HepG2 (cell line): ENCODE data around the gene SMCHD1. TPM values are rescaled to one million over a fixed set of nuclear protein-coding genes. Genes with fewer than 3 reads are reported as not detected.
A peak's percentile ranks its signal among the peaks of the same experiment; 100 is the strongest.

Source experiments
- AGO2 ChIP-seq: fragments of 200-400 bp; formaldehyde crosslinking; optimal IDR thresholded peaks from 2 replicates; pipeline ENCODE3; 2017; ENCODE audit warnings: mild to moderate bottlenecking, low read depth, low read length, moderate library complexity
- ATRX ChIP-seq: sonication (generic); formaldehyde crosslinking; IDR thresholded peaks from 2 replicates; pipeline ENCODE4 v1.4.0; 2020; ENCODE audit warnings: missing genetic modification reagents, borderline replicate concordance
- BORCS8-MEF2B ChIP-seq: sonication (generic); formaldehyde crosslinking; IDR thresholded peaks from 2 replicates; pipeline ENCODE4 v1.8.0; 2022; ENCODE audit warnings: mild to moderate bottlenecking, missing genetic modification reagents
- CENPT ChIP-seq: sonication (generic); formaldehyde crosslinking; IDR thresholded peaks from 2 replicates; pipeline ENCODE4 v1.8.0; 2022; ENCODE audit warnings: low read depth, mild to moderate bottlenecking, moderate library complexity, missing genetic modification reagents
- DR1 ChIP-seq: sonication (generic); formaldehyde crosslinking; IDR thresholded peaks from 2 replicates; pipeline ENCODE4 v1.8.0; 2021; ENCODE audit warnings: mild to moderate bottlenecking, missing genetic modification reagents, inconsistent platforms
- GATAD2A ChIP-seq: IDR thresholded peaks from 2 replicates; pipeline ENCODE4 v1.6.1; 2016
- SMC3 ChIP-seq: IDR thresholded peaks from 2 replicates; pipeline ENCODE4 v1.6.1; 2011; ENCODE audit warnings: low read length, improper control_type of control experiment
- STAT5B ChIP-seq: sonication (generic); formaldehyde crosslinking; IDR thresholded peaks from 2 replicates; pipeline ENCODE4 v1.4.0; 2020; ENCODE audit warnings: missing genetic modification reagents
- ZFP1 ChIP-seq: IDR thresholded peaks from 2 replicates; pipeline ENCODE4 v1.6.1; 2016
- ZNF296 ChIP-seq: sonication (generic); formaldehyde crosslinking; conservative IDR thresholded peaks from 2 replicates; pipeline ENCODE4 v1.5.0; 2020; ENCODE audit warnings: mild to moderate bottlenecking, missing genetic modification reagents
- ZNF350 ChIP-seq: sonication (generic); formaldehyde crosslinking; IDR thresholded peaks from 2 replicates; pipeline ENCODE4 v1.4.0; 2020; ENCODE audit warnings: mild to moderate bottlenecking, low read depth, missing genetic modification reagents, borderline replicate concordance
- ZNF460 ChIP-seq: sonication (generic); formaldehyde crosslinking; IDR thresholded peaks from 2 replicates; pipeline ENCODE4 v1.5.1; 2020; ENCODE audit warnings: missing genetic modification reagents, mild to moderate bottlenecking, borderline replicate concordance
- ZNF567 ChIP-seq: sonication (generic); formaldehyde crosslinking; IDR thresholded peaks from 2 replicates; pipeline ENCODE4 v1.8.1; 2023; ENCODE audit warnings: mild to moderate bottlenecking, missing genetic modification reagents, borderline replicate concordance
- polyA plus RNA-seq, 8 experiments: library from polyadenylated mRNA; depleted of rRNA in 3 of 8; stranded (reverse) in 7 of 8; unstranded in 1 of 8; fragments of >200 nt; fragmentation: Illumina TruSeq in 4 of 8; extraction: Trizol in 4 of 8; gene quantifications; 2 replicates each; pipeline versions ENCODE4 v1.2.1 to v1.2.3, GENCODE V29; 2011 to 2016; ENCODE audit warnings: low read depth in 4 of 8, missing spikeins in 1 of 8, mixed read lengths in 1 of 8; ENCODE audit not compliant: insufficient read depth in 1 of 8
- total RNA-seq, 5 experiments: library from RNA; depleted of rRNA; stranded (reverse); fragments of >200 nt; fragmentation: Illumina TruSeq; extraction: Trizol; gene quantifications; 2 replicates each; pipeline ENCODE4 v1.2.3, GENCODE V29; 2016; ENCODE audit warnings: low read depth in 1 of 5
- TF ChIP-seq, protein P1 (sequence below): sonication (generic); formaldehyde crosslinking; IDR thresholded peaks from 2 replicates; pipeline ENCODE4 v1.5.1; 2020; ENCODE audit warnings: mild to moderate bottlenecking, missing genetic modification reagents, moderate library complexity
- TF ChIP-seq, protein P2 (sequence below): sonication (generic); formaldehyde crosslinking; IDR thresholded peaks from 2 replicates; pipeline ENCODE4 v1.8.1; 2023; ENCODE audit warnings: mild to moderate bottlenecking, missing genetic modification reagents, borderline replicate concordance
- TF ChIP-seq, protein P3 (sequence below), 2 experiments: sonication (generic) in 1 of 2; formaldehyde crosslinking in 1 of 2; IDR thresholded peaks; 2 replicates each; pipeline versions ENCODE4 v1.4.0 to v1.6.1; 2016 to 2020; ENCODE audit warnings: borderline replicate concordance in 1 of 2, low read depth in 1 of 2, mild to moderate bottlenecking in 1 of 2, missing genetic modification reagents in 1 of 2
- TF ChIP-seq, protein P4 (sequence below): fragments of 450-650 bp; IDR thresholded peaks from 2 replicates; pipeline ENCODE4 v1.6.1; 2016

SMCHD1 gene
- total and polyA plus RNA-seq, 2 of the 13 experiments (the other 11 are each of a cell fraction or from before 2014, with no cell fraction given): 21.4 to 93.6 TPM

DNA sequence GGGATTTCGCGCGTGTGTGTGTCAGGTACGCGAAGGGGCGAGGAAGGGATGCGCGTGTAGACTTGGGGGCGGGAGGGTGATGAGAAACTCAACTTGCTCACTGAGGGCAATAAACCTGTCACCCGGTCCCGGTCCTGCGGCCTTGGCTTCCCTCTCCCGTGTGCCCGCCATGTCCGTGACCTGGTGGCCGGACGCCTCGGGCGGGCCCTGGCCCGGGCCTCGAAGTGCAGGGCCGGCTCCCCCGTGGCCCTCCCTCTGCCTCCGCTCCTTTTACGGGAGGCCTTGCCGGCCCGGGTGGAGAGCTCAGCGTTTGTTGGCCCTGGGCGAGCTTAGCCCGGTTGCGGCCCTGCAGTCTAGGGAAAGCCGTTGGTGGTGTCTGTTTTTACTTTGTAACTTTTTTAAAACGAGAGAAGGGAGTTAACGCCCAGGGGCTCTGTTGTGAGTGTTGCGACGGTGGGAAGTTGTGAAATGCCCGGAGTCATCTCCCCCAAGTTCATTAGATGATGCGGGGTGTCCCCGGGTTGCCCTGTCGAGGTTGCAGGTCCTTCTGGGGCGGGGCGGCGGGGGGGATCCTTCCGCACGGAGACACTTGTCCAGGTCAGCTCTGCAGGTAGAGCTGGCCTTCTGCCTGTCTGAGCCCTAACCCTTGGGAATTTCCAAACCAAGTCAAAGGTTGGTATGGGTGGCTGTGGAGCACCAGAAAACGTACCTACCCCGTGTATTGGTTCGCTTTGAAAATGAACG, 883 bp downstream of the SMCHD1 start (continued):
- TF ChIP-seq BORCS8-MEF2B (CRISPR knock-in tag) (peak; percentile 1; the same call in 1 of the 2 replicates), ZNF296 (no peak), AGO2 (peak; percentile 82), CENPT (CRISPR knock-in tag) (no peak), DR1 (CRISPR knock-in tag) (no peak), GATAD2A (CRISPR knock-in tag) (no peak), SMC3 (no peak), STAT5B (CRISPR knock-in tag) (no peak), ZFP1 (CRISPR knock-in tag) (no peak), ZNF350 (CRISPR knock-in tag) (peak; percentile 59; the same call in 1 of the 2 replicates), ZNF567 (CRISPR knock-in tag) (no peak), ZNF460 (no peak), ATRX (no peak)
- TF ChIP-seq, protein P1, sequence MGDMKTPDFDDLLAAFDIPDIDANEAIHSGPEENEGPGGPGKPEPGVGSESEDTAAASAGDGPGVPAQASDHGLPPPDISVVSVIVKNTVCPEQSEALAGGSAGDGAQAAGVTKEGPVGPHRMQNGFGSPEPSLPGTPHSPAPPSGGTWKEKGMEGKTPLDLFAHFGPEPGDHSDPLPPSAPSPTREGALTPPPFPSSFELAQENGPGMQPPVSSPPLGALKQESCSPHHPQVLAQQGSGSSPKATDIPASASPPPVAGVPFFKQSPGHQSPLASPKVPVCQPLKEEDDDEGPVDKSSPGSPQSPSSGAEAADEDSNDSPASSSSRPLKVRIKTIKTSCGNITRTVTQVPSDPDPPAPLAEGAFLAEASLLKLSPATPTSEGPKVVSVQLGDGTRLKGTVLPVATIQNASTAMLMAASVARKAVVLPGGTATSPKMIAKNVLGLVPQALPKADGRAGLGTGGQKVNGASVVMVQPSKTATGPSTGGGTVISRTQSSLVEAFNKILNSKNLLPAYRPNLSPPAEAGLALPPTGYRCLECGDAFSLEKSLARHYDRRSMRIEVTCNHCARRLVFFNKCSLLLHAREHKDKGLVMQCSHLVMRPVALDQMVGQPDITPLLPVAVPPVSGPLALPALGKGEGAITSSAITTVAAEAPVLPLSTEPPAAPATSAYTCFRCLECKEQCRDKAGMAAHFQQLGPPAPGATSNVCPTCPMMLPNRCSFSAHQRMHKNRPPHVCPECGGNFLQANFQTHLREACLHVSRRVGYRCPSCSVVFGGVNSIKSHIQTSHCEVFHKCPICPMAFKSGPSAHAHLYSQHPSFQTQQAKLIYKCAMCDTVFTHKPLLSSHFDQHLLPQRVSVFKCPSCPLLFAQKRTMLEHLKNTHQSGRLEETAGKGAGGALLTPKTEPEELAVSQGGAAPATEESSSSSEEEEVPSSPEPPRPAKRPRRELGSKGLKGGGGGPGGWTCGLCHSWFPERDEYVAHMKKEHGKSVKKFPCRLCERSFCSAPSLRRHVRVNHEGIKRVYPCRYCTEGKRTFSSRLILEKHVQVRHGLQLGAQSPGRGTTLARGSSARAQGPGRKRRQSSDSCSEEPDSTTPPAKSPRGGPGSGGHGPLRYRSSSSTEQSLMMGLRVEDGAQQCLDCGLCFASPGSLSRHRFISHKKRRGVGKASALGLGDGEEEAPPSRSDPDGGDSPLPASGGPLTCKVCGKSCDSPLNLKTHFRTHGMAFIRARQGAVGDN (CRISPR knock-in tag): peak; percentile 65
- TF ChIP-seq, protein P2, sequence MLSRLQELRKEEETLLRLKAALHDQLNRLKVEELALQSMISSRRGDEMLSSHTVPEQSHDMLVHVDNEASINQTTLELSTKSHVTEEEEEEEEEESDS: no peak
- TF ChIP-seq, protein P3, sequence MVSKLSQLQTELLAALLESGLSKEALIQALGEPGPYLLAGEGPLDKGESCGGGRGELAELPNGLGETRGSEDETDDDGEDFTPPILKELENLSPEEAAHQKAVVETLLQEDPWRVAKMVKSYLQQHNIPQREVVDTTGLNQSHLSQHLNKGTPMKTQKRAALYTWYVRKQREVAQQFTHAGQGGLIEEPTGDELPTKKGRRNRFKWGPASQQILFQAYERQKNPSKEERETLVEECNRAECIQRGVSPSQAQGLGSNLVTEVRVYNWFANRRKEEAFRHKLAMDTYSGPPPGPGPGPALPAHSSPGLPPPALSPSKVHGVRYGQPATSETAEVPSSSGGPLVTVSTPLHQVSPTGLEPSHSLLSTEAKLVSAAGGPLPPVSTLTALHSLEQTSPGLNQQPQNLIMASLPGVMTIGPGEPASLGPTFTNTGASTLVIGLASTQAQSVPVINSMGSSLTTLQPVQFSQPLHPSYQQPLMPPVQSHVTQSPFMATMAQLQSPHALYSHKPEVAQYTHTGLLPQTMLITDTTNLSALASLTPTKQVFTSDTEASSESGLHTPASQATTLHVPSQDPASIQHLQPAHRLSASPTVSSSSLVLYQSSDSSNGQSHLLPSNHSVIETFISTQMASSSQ (IDR thresholded peaks at IDR 0.05; ENCODE audit: low read depth): no peak
- TF ChIP-seq, protein P3 (CRISPR knock-in tag; IDR thresholded peaks at IDR 0.05; ENCODE audit: borderline replicate concordance): no peak
- TF ChIP-seq, protein P4, sequence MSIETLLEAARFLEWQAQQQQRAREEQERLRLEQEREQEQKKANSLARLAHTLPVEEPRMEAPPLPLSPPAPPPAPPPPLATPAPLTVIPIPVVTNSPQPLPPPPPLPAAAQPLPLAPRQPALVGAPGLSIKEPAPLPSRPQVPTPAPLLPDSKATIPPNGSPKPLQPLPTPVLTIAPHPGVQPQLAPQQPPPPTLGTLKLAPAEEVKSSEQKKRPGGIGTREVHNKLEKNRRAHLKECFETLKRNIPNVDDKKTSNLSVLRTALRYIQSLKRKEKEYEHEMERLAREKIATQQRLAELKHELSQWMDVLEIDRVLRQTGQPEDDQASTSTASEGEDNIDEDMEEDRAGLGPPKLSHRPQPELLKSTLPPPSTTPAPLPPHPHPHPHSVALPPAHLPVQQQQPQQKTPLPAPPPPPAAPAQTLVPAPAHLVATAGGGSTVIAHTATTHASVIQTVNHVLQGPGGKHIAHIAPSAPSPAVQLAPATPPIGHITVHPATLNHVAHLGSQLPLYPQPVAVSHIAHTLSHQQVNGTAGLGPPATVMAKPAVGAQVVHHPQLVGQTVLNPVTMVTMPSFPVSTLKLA: no peak
